PFSK-1 (cell line): ENCODE measurements around the gene COL13A1.

Source experiments
- FOXP2 ChIP-seq: optimal IDR thresholded peaks from 2 replicates; pipeline ENCODE3; 2011; ENCODE audit warnings: borderline replicate concordance, control low read depth, inconsistent platforms; ENCODE audit not compliant: insufficient read depth; ENCODE audit errors: extremely low read length, extremely low read depth
- SIN3A ChIP-seq: IDR thresholded peaks from 2 replicates; pipeline ENCODE4 v1.6.1; 2012; ENCODE audit warnings: mild to moderate bottlenecking, low read length, moderate library complexity, borderline replicate concordance; ENCODE audit not compliant: insufficient read depth

- TF ChIP-seq SIN3A = no peak
- no peak for TF ChIP-seq FOXP2
Measured at GRCh38 chr10:69854511-69855345, 53.0 kb downstream of the COL13A1 start.
